Keratinocyte (primary cell): ENCODE results near the gene RBSN. TPM values are rescaled to one million over a fixed set of nuclear protein-coding genes. Genes with fewer than 3 reads are reported as not detected.

Source experiments
- DNase-seq: peaks from one replicate; pipeline ENCODE4 v3.0.0-alpha.2; 2011; ENCODE audit warnings: low read depth, missing footprints, low spot score
- FAIRE-seq: peaks from 2 replicates; lab custom pipeline; 2011; peaks lifted over from hg19 to GRCh38; lab: Jason Lieb, UNC
- H2AFZ ChIP-seq: 2 replicates; pipeline ENCODE4 v1.6.0; 2012; ENCODE audit warnings: low read length, control low read depth, inconsistent platforms; ENCODE audit not compliant: control insufficient read depth
- H3K27ac ChIP-seq: 2 replicates; pipeline ENCODE4 v1.5.1; 2011; ENCODE audit warnings: low read length; ENCODE audit not compliant: control insufficient read depth, insufficient read depth
- H3K27me3 ChIP-seq: 3 replicates; pipeline ENCODE4 v1.6.0; 2011; ENCODE audit warnings: low read length; ENCODE audit not compliant: control insufficient read depth, insufficient read depth; ENCODE audit errors: extremely low read depth
- H3K36me3 ChIP-seq, 2 experiments: 2 replicates in 1 of 2; 3 replicates in 1 of 2; pipeline ENCODE4 v1.5.1; 2011; ENCODE audit warnings: low read length in 2 of 2, mild to moderate bottlenecking in 1 of 2; ENCODE audit not compliant: control insufficient read depth in 2 of 2, insufficient read depth in 2 of 2; ENCODE audit errors: extremely low read depth in 1 of 2
- H3K4me1 ChIP-seq: 3 replicates; pipeline ENCODE4 v1.5.1; 2011; ENCODE audit warnings: low read length; ENCODE audit not compliant: control insufficient read depth, insufficient read depth; ENCODE audit errors: extremely low read depth
- H3K4me2 ChIP-seq: 3 replicates; pipeline ENCODE4 v1.6.0; 2011; ENCODE audit warnings: low read depth, low read length; ENCODE audit not compliant: control insufficient read depth, insufficient read depth; ENCODE audit errors: extremely low read depth
- H3K4me3 ChIP-seq, 3 experiments: fragments of 200-600 bp in 1 of 3; sonication (generic) in 1 of 3; 2 replicates in 2 of 3; 3 replicates in 1 of 3; pipeline ENCODE4 v1.5.1; 2011 to 2016; ENCODE audit warnings: low read length in 3 of 3, mild to moderate bottlenecking in 3 of 3, control low read depth in 2 of 3, inconsistent platforms in 1 of 3, low read depth in 1 of 3, mixed read lengths in 1 of 3, mixed run types in 1 of 3, moderate library complexity in 1 of 3; ENCODE audit not compliant: control insufficient read depth in 2 of 3, insufficient read depth in 2 of 3; ENCODE audit errors: extremely low read depth in 1 of 3
- H3K79me2 ChIP-seq: 2 replicates; pipeline ENCODE4 v1.6.0; 2012; ENCODE audit warnings: low read length; ENCODE audit not compliant: control insufficient read depth, insufficient read depth
- H3K9ac ChIP-seq: 3 replicates; pipeline ENCODE4 v1.6.0; 2011; ENCODE audit warnings: low read length; ENCODE audit not compliant: control insufficient read depth, insufficient read depth; ENCODE audit errors: extremely low read depth
- H3K9me1 ChIP-seq: 3 replicates; pipeline ENCODE4 v1.6.0; 2011; ENCODE audit warnings: low read length; ENCODE audit not compliant: control insufficient read depth, insufficient read depth; ENCODE audit errors: extremely low read depth
- H3K9me3 ChIP-seq: 2 replicates; pipeline ENCODE4 v1.5.1; 2012; ENCODE audit warnings: low read depth, low read length; ENCODE audit not compliant: control insufficient read depth
- H4K20me1 ChIP-seq: 3 replicates; pipeline ENCODE4 v1.6.0; 2011; ENCODE audit warnings: low read length; ENCODE audit not compliant: control insufficient read depth, insufficient read depth; ENCODE audit errors: extremely low read depth
- CTCF ChIP-seq, 3 experiments: IDR thresholded peaks in 1 of 3; conservative IDR thresholded peaks in 1 of 3; optimal IDR thresholded peaks in 1 of 3; 2 replicates in 2 of 3; 3 replicates in 1 of 3; pipeline versions ENCODE3 to v1.5.1; 2011; ENCODE audit warnings: low read length in 3 of 3, mild to moderate bottlenecking in 3 of 3, moderate library complexity in 2 of 3, control low read depth in 1 of 3, inconsistent platforms in 1 of 3; ENCODE audit not compliant: insufficient read depth in 2 of 3; ENCODE audit errors: extremely low read depth in 1 of 3
- EZH2 ChIP-seq: IDR thresholded peaks from one replicate; pipeline ENCODE4 v1.6.1; 2012; ENCODE audit warnings: inconsistent platforms, mild to moderate bottlenecking, low read length, moderate library complexity
- dilution Hi-C: fragments of 300-500 bp; cut with MboI; formaldehyde crosslinking; loops from one replicate; pipeline ENCODE4 v1.7.0; 2020; ENCODE audit warnings: low sequenced_read_pairs; ENCODE audit not compliant: extremely low pct_ligation_motif_present
- polyA plus RNA-seq, 5 experiments: library from polyadenylated mRNA; depleted of rRNA in 3 of 5; stranded (reverse) in 3 of 5; stranded (forward) in 1 of 5; unstranded in 1 of 5; fragments of >200 nt; gene quantifications; 1 replicate in 1 of 5; 2 replicates in 3 of 5; 3 replicates in 1 of 5; pipeline versions ENCODE4 v1.2.1 to v1.2.3, GENCODE V29; 2011 to 2012; ENCODE audit warnings: missing spikeins in 2 of 5, low read depth in 1 of 5, low replicate concordance in 1 of 5

The RBSN gene
- polyA plus RNA-seq, 1 donor (not counting 4 experiments of a cell fraction or from before 2014, with no cell fraction given), result 8.4 TPM

GRCh38 chr3:15023249-15023648 lies 75.7 kb downstream of the RBSN start:
- H3K9me3 ChIP-seq, result no peaks in the 10 kb centered on the region
- H3K27ac ChIP-seq, result no peak overlapping the region
- TF ChIP-seq EZH2 (no peak), CTCF (optimal IDR thresholded peaks at IDR 0.05 in 1 of 3, IDR thresholded peaks at IDR 0.05 in 1 of 3, conservative IDR thresholded peaks at IDR 0.05 in 1 of 3; ENCODE audit: extremely low read depth in 1 of 3, insufficient read depth in 2 of 3, low read length in 3 of 3) (no peak)
- no peaks in the 10 kb centered on the region for H3K27me3 ChIP-seq
- H3K4me3 ChIP-seq, result no peak overlapping the region
- H3K9me1 ChIP-seq, result no peaks in the 10 kb centered on the region
- H3K36me3 ChIP-seq, result peaks cover 12 to 32% of the 10 kb centered on the region in 2 experiments
- dilution Hi-C loops, result no loop called here
- H2AFZ ChIP-seq, result no peak overlapping the region
- H4K20me1 ChIP-seq, result no peaks in the 10 kb centered on the region
- no peaks in the 10 kb centered on the region for H3K79me2 ChIP-seq
- H3K4me1 ChIP-seq, result no peaks in the 10 kb centered on the region
- H3K4me2 ChIP-seq, result no peak overlapping the region
- H3K9ac ChIP-seq, result no peak overlapping the region
- FAIRE-seq (no peak), DNase-seq (no peak)

Other genes starting within 250 kb of the RBSN start
- 7.0 to 12.6 TPM (median 9.4 TPM) in 3 replicates for gene NR2C2, start 151.6 kb downstream of the RBSN start, polyA plus RNA-seq
- gene MRPS25, start 33.8 kb downstream of the RBSN start, polyA plus RNA-seq, result 32.1 to 54.5 TPM (median 43.2 TPM) in 3 replicates
- gene CAPN7, start 107.1 kb upstream of the RBSN start, polyA plus RNA-seq, result 16.6 to 29.3 TPM (median 16.8 TPM) in 3 replicates
- gene SH3BP5, start 233.4 kb upstream of the RBSN start, polyA plus RNA-seq, result 11.7 to 13.4 TPM (median 13.3 TPM) in 3 replicates